Fibroblast of pulmonary artery (primary cell): ENCODE data around the gene LMBR1.
"Not testable (repeated sequence)": the region's sequence is repeated elsewhere in the genome, so short reads cannot be mapped to it uniquely, and the experiment has no call there.

ENCODE experiments used
- DNase-seq: peaks from one replicate; pipeline ENCODE4 v3.0.0-alpha.2; 2010; ENCODE audit warnings: low read depth
- H3K4me3 ChIP-seq: replicated peaks from 2 replicates; pipeline ENCODE4 v1.5.1; 2011; ENCODE audit warnings: low read depth, mild to moderate bottlenecking, control low read depth, low read length, moderate library complexity
- TF ChIP-seq, protein P1 (sequence below): IDR thresholded peaks from 2 replicates; pipeline ENCODE4 v1.5.1; 2011; ENCODE audit warnings: mild to moderate bottlenecking, control low read depth, low read length, inconsistent platforms; ENCODE audit errors: missing control alignments

The LMBR1 gene

DNA sequence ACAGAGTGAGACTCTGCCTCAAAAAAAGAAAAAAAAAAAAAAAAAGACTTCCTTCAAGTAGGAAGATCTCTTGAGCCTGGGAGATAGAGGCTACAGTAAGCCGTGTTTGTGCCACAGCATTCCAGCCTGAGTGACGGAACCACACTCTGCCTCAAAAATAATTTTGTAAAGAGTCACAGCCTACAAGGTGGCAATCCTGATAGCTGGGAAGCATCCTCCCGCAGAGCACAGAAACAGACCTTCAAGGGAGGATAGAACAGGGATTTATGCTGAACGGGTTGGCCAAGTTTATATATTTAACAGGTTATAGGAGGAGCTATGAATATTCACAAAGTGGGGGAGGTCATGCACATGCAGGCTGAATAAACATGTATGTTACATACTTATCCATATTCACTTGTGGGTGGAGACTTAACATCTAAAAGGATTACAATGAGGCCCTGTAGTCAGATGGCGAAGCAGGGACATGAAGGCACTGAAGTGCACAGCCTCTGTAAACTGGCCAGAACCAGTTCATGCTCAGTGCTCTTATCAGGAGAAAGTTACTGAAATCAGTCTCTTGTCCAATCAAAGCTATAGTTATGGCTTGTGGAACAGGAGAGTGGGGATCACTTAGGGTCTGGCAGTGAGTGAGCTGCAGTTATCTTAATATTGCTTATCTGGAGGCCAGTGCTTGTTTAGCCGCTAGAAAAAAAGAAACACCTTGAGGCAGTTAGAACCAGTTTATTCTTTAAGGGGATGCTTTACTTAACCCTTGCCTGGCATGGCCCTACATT lies 6.8 kb downstream of the LMBR1 start:
- TF ChIP-seq, protein P1, sequence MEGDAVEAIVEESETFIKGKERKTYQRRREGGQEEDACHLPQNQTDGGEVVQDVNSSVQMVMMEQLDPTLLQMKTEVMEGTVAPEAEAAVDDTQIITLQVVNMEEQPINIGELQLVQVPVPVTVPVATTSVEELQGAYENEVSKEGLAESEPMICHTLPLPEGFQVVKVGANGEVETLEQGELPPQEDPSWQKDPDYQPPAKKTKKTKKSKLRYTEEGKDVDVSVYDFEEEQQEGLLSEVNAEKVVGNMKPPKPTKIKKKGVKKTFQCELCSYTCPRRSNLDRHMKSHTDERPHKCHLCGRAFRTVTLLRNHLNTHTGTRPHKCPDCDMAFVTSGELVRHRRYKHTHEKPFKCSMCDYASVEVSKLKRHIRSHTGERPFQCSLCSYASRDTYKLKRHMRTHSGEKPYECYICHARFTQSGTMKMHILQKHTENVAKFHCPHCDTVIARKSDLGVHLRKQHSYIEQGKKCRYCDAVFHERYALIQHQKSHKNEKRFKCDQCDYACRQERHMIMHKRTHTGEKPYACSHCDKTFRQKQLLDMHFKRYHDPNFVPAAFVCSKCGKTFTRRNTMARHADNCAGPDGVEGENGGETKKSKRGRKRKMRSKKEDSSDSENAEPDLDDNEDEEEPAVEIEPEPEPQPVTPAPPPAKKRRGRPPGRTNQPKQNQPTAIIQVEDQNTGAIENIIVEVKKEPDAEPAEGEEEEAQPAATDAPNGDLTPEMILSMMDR = no peak
- no peak overlapping the region for H3K4me3 ChIP-seq
- no peak for DNase-seq

DNA sequence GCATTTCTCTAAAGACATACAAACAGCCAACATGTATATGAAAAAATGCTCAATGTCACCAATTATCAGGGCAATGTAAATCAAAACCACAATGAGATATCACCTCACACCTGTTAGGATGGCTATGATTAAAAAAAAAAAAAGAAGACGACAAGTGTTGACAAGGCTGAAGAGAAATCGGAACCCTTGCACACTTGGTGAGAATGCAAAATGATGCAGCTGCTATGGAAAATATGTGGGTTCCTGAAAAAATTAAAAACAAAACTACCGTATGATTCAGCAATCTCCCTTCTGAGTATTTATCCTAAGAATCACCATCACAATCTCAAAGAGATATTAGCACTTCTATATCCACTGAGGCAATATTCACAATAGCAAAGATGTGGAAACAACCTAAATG lies 11.3 kb downstream of the LMBR1 start:
- no peak overlapping the region for H3K4me3 ChIP-seq
- DNase-seq = no peak
- TF ChIP-seq, protein P1 = no peak

DNA sequence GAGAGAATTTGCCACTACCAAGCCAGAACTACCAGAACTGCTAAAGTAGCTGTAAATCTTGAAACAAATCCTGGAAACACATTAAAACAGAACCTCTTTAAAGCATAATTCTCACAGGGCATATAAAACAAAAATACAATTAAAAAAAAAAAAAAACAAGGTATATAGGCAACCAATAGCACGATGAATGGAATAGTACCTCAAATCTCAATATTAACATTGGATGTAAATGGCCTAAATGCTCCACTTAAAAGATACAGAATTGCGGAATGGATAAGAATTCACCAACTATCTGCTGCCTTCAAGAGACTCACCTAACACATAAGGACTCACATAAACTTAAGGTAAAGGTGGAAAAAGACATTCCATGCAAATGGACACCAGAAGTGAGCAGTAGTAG lies 17.2 kb downstream of the LMBR1 start:
- no peak overlapping the region for H3K4me3 ChIP-seq
- no peak for DNase-seq
- TF ChIP-seq, protein P1 = no peak

DNA sequence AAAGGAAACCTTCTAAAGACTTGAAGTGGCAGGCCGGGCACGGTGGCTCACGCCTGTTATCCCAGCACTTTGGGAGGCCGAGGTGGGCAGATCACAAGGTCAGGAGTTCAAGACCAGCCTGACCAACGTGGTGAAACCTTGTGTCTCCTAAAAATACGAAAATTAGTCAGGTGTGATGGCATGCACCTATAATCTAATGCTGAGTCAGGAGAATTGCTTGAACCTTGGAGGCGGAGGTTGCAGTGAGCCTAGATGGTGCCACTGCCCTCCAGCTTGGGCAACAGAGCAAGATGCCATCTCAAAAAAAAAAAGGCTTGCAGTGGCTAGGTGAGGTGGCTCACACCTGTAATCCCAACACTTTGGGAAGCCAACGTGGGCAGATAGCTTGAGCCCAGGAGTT lies 24.6 kb downstream of the LMBR1 start:
- not testable (repeated sequence) for DNase-seq, H3K4me3 ChIP-seq

DNA sequence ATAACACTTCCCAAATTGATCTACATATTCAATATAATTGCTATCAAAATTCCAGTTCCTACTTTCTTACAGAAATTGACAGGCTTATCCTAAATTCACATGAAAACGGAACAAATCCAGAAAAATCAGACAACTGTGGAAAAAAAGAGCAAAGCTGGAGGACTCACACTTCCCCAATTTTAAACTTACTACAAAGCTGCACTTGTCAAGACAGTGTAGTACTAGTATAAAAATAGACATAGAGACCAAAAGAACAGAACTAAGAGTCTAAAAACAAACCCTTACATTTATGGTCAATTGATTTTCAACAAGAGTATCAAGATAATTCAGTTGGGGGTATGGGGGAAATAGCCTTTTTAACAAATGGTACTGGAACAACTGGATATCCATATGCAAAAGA lies 27.5 kb downstream of the LMBR1 start:
- H3K4me3 ChIP-seq = no peak overlapping the region
- DNase-seq = no peak
- TF ChIP-seq, protein P1 = no peak

DNA sequence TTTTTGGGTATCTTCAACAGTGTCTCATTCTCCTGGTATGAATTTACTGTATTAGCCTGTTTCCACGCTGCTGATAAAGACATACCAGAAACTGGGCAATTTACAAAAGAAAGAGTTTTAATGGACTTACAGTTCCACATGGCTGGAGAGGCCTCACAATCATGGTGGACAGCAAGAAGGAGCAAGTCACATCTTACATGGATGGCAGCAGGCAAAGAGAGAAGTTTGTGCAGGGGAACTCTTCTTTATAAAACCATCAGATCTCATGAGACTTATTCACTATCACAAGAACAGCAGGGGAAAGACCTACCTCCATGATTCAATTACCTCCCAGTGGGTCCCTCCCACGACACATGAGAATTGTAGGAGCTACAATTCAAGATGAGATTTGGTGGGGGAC lies 31.0 kb downstream of the LMBR1 start:
- DNase-seq = not testable (repeated sequence)

DNA sequence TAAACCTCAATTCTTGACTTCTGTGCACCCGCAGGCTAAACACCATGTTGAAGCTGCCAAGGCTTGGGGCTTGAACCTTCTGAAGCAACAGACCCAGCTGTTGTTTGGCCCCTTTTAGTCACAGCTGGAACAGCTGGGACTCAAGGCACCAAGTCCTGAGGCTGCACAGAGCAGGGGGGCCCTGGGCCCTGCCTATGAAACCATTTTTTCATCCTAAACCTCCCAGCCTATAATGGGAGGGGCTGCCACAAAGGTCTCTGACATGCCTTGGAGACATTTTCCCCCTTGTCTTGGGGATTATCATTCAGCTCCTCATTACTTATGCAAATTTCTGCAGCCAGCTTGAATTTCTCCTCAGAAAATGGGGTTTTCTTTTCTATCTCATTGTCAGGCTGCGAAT lies 31.8 kb downstream of the LMBR1 start:
- no peak for DNase-seq
- TF ChIP-seq, protein P1 = no peak
- H3K4me3 ChIP-seq = no peak overlapping the region

More for the DNA sequence above, 31.0 kb downstream of the LMBR1 start:
- H3K4me3 ChIP-seq = not testable (repeated sequence)

DNA sequence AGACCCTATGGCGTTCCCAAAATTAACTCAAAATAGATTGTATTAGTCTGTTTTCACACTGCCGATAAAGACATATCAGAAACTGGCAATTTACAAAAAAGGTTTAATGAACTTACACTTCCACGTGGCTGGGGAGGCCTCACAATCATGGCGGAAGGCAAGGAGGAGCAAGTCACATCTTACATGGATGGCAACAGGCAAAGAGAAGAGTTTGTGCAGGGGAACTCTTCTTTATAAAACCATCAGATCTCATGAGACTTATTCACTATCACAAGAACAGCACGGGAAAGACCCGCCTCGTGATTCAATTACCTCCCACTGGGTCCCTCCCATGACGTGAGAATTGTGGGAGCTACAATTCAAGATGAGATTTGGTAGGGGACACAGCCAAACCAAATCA lies 32.9 kb downstream of the LMBR1 start:
- not testable (repeated sequence) for H3K4me3 ChIP-seq, DNase-seq
